ENCODE measurements around the gene PIBF1.

- TF ChIP-seq CTCF (IDR thresholded peaks at IDR 0.05) = no peak
- TF ChIP-seq POLR2A (IDR thresholded peaks at IDR 0.05) = no peak
- no peak for TF ChIP-seq POLR2AphosphoS5 (IDR thresholded peaks at IDR 0.05)
- no peak for TF ChIP-seq EP300 (IDR thresholded peaks at IDR 0.05; ENCODE audit: low read depth)
These were observed 6.9 kb downstream of the PIBF1 start for GRCh38 chr13:72788831-72789230.

Measured in transverse colon (tissue), 4 donors.